GM10847 (cell line): ENCODE results near the gene TMEM164.

Experiments
- POLR2A ChIP-seq: IDR thresholded peaks from 2 replicates; pipeline ENCODE4 v1.6.1; 2011; ENCODE audit not compliant: insufficient read length; ENCODE audit errors: extremely low read depth

TMEM164 gene

GRCh38 chrX:110081320-110081719 is 78.4 kb downstream of the TMEM164 start:
- TF ChIP-seq POLR2A = no peak

- no peak for TF ChIP-seq POLR2A
Observed at GRCh38 chrX:110081740-110082139, 78.8 kb downstream of the TMEM164 start.

DNA sequence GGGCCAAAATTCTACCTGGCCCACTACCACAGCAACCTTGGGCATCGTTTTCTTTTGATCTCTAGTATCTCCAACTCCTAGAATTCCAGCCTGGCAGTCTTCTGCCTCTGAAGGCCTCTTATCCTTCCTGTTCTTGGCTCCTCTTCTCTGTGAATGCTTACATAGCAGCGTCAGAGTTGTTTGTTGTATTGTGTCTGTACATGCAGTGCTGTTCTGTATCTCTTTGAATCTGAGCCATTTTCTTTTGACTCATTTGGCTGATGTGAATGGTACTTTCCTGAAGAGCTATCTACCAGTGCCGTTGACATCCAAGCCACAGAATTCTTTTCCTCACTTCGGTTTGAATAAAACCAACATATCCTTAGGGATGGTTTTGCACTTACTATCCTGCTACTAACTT is 79.2 kb downstream of the TMEM164 start:
- no peak for TF ChIP-seq POLR2A

GRCh38 chrX:110086162-110086915 is 83.4 kb downstream of the TMEM164 start:
- no peak for TF ChIP-seq POLR2A

DNA sequence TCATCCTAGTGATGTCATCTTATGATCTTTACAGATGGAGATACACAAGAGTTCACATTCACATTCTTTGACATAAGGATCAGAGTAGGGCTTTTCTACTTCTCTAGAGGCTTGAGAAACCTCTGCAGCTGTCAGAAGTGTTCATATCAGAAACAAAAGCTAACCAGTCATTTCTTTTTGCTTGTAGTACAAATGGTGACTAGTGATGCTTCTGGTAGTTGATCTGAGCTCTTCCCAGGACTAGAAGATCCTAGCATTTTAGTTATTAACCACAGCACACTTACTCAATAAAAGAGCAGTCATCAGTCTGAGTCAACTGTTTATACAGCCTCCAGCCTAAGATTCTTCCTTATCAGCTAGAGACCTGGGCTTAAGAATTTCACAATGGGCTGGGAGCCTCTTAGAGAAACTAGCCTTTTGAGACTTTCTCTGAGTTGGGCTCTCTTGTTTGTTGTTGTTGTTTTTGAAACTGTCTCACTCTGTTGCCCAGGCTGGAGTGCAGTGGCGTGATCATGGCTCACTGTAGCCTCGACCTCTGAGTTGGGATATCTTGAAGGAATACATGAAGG is 84.1 kb downstream of the TMEM164 start:
- TF ChIP-seq POLR2A = no peak

GRCh38 chrX:110087485-110088356 is 84.8 kb downstream of the TMEM164 start:
- no peak for TF ChIP-seq POLR2A

DNA sequence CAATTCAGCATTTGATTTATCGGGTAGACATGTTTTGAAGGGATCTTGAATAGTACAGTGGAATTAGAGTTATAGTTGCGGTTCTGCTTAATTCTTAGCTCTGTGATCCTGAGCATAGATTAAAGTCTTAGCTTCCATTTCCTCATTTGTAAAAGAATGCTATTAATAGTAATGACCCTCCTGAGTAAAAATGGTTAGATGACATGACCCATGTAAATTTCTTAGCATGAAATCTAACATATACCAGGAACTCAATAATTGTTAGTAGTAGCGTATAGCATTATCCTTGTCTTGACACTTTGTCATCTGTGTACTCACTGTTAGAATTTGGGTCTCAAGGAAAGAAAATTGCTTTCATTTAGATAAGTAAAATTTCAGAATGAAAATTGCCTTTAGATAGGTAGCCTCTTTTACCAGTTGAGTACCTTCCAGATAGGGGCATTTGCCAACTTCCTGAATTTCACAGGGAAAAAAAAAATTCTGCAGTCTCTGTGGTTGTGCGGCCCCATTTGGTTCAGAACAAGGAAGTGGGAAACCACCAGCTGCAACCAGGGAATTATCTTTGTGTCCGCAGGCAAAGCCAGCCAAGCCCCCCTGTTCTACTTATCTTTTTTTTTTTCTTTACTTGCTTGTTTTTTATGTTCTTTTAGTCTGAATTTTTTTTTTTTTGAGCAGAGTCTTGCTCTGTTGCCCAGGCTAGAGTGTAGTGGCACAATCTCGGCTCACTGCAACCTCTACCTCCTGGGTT is 86.9 kb downstream of the TMEM164 start:
- no peak for TF ChIP-seq POLR2A

GRCh38 chrX:110097920-110098319 is 95.0 kb downstream of the TMEM164 start:
- no peak for TF ChIP-seq POLR2A

- no peak for TF ChIP-seq POLR2A
Observed at GRCh38 chrX:110103344-110103743, 100.4 kb downstream of the TMEM164 start.

DNA sequence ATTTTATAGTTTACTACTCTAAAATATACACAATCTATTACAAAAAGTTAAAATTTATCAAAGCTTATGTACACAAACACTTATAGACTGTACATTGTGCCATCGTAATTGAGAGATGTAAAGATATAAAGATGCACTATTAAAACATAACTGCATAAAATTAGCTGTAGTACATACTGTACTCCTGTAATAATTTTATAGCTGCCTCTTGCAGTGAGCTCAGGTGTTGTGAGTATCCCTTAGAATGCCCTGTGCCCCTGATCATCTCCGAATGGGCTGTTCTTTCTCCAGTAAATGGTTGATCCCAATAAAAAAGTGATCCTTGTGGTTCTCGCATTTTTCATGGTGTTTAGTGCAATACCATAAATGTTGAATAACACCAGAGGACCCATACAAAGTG is 101.2 kb downstream of the TMEM164 start:
- TF ChIP-seq POLR2A = no peak

DNA sequence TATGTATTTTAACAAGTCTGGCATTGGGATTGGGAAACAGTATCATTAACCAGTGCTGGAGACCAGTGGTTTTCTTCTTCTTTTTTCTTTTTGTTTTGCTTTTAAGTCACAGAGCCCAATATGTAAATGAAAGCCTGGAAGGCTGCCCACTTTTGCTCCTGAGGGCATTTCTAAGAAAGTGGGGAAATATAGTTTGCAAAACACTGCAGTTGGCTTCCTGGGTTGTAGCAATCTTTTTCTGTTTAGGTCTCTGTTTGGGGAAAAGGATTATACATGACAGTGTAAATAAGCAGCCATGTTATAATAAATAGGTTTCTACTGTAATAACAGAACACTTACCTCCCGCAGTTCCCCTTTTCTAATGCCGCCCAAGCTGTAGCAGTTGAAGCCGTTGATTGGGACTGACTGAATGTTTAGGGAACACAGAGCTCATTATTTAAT is 105.5 kb downstream of the TMEM164 start:
- no peak for TF ChIP-seq POLR2A

- no peak for TF ChIP-seq POLR2A
Observed at GRCh38 chrX:110114260-110114776, 111.4 kb downstream of the TMEM164 start.

GRCh38 chrX:110116066-110116980 is 113.4 kb downstream of the TMEM164 start:
- TF ChIP-seq POLR2A = no peak

DNA sequence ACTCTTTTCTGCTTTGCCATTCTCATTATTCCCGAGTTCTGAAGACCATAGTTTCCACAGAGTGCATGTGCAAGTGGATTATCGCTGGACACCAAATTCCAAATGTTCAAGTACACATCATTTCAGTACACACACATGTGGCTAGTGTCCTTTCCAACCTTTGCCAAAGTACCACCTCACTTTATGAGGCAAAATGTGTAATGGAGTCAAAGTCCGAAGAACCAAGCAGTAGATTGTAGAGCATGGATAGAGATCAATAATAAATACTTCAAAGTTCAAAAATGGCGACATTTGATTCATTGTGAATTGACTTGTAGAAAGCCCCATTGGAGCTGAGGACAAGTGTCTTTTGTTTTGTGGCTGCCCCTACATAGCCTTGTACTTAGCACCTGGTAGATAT is 115.6 kb downstream of the TMEM164 start:
- no peak for TF ChIP-seq POLR2A
